ENCODE measurements around the gene OLFML2A.

Gene OLFML2A

DNA sequence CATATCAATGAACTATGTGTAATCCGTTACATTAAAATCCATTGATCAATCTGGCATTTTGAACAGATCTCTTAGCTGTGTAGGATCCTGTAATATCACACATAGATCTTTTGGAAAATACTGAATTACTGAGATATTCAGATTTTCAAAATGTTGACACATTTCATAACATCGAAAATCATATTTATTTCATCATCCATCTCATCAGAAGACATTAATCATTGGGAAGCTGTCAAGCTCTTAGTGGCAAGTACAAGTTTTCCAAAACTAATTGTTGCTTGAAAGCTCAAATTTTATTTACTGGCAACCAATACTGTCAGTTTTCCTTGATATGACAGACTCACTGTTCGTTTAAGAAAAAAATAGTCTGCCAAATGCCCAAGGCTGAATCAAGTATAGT lies 14.3 kb upstream of the OLFML2A start:
- H3K9ac ChIP-seq (ENCODE audit: low read length) = no peak overlapping the region
- no peak overlapping the region for H3K4me3 ChIP-seq (ENCODE audit: low read depth, low read length)
- no peak overlapping the region for H4K91ac ChIP-seq (ENCODE audit: low read depth, low read length)
- H3K4me1 ChIP-seq (ENCODE audit: control insufficient read depth in 1 of 2, insufficient read depth in 2 of 2, low read length in 2 of 2) = no peaks in the 10 kb centered on the region
- no peak overlapping the region for H4K8ac ChIP-seq (ENCODE audit: low read depth, low read length)
- H3K27ac ChIP-seq (ENCODE audit: low read depth, low read length) = no peak overlapping the region
- no peaks in the 10 kb centered on the region for H3K36me3 ChIP-seq (ENCODE audit: control insufficient read depth in 1 of 2, insufficient read depth in 2 of 2, low read length in 2 of 2)
- no peak overlapping the region for H3K18ac ChIP-seq (ENCODE audit: low read length)
- no peak overlapping the region for H2AFZ ChIP-seq (ENCODE audit: insufficient read depth, low read length, poor library complexity)
- no CpG with 5 or more reads among the region's 3 CpGs for WGBS (ENCODE audit: extremely low coverage, insufficient coverage, insufficient read length)
- no peak for DNase-seq
- H3K79me2 ChIP-seq (ENCODE audit: control insufficient read depth, insufficient read depth, low read length, poor library complexity) = no peaks in the 10 kb centered on the region
- H3K4ac ChIP-seq (ENCODE audit: low read depth, low read length) = no peak overlapping the region
- no peak overlapping the region for H3K4me2 ChIP-seq (ENCODE audit: low read length)
- no peak overlapping the region for H2AK5ac ChIP-seq (ENCODE audit: low read length)
- no peak overlapping the region for H2BK12ac ChIP-seq (ENCODE audit: low read length)
- H3K23ac ChIP-seq (ENCODE audit: low read length) = no peak overlapping the region
- H3K14ac ChIP-seq (ENCODE audit: low read length) = no peak overlapping the region
- H3K79me1 ChIP-seq (ENCODE audit: low read length) = no peaks in the 10 kb centered on the region
- no peak overlapping the region for H2BK120ac ChIP-seq (ENCODE audit: insufficient read depth, low read length, poor library complexity)
- no peak overlapping the region for H2BK5ac ChIP-seq (ENCODE audit: low read depth, low read length, poor library complexity)
- H3K27me3 ChIP-seq (ENCODE audit: insufficient read depth, low read length) = no peaks in the 10 kb centered on the region
- no peaks in the 10 kb centered on the region for H3K9me3 ChIP-seq (ENCODE audit: insufficient read depth, low read depth, low read length)
- H4K12ac ChIP-seq (ENCODE audit: low read depth, low read length) = no peak overlapping the region

DNA sequence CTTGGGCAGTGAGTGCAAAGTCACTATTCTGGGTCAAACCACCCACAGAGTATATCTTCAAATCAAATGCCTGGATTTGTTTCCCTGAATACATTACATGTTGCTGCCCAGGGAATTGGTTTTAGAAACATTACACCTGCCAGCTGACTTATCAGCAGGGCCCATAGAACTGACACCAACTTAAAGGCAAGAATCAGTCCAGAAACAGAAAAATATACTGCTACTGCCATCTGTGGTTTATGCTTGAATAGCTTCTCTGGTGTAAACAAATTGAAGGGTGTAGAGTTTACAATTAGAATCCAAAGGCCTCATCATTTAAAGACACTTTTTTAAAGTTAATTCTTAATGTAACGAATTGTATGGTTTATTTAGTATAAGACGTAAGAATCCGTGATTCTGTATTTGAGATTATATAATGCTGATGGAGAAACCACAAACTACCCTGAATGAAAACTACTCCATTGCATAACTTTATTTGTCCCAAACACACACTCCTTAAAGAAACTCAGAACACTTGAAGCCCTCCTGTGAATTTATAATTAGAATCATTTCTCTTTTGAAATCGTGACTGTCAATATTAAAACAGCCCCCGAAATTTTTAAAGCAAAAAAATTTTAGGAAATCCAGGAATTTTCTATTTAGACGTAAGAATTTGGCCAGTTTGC lies 12.0 kb upstream of the OLFML2A start:
- Histone ChIP-seq H2AK5ac (ENCODE audit: low read length) (no peak overlapping the region), H4K8ac (ENCODE audit: low read depth, low read length) (no peak overlapping the region), H4K91ac (ENCODE audit: low read depth, low read length) (no peak overlapping the region), H2BK120ac (ENCODE audit: insufficient read depth, low read length, poor library complexity) (no peak overlapping the region), H3K14ac (ENCODE audit: low read length) (no peak overlapping the region), H3K27ac (ENCODE audit: low read depth, low read length) (no peak overlapping the region), H3K4me3 (ENCODE audit: low read depth, low read length) (no peak overlapping the region), H3K27me3 (ENCODE audit: insufficient read depth, low read length) (peaks cover 8% of the 10 kb centered on the region), H3K18ac (ENCODE audit: low read length) (no peak overlapping the region), H2BK5ac (ENCODE audit: low read depth, low read length, poor library complexity) (no peak overlapping the region), H4K12ac (ENCODE audit: low read depth, low read length) (no peak overlapping the region), H3K4me1 (ENCODE audit: control insufficient read depth in 1 of 2, insufficient read depth in 2 of 2, low read length in 2 of 2) (peaks cover 0 to 3% of the 10 kb centered on the region in 2 experiments), H2AFZ (ENCODE audit: insufficient read depth, low read length, poor library complexity) (no peak overlapping the region), H3K9ac (ENCODE audit: low read length) (no peak overlapping the region), H3K79me2 (ENCODE audit: control insufficient read depth, insufficient read depth, low read length, poor library complexity) (no peaks in the 10 kb centered on the region), H3K4ac (ENCODE audit: low read depth, low read length) (no peak overlapping the region), H3K79me1 (ENCODE audit: low read length) (no peaks in the 10 kb centered on the region), H3K4me2 (ENCODE audit: low read length) (no peak overlapping the region), H2BK12ac (ENCODE audit: low read length) (no peak overlapping the region), H3K36me3 (ENCODE audit: control insufficient read depth in 1 of 2, insufficient read depth in 2 of 2, low read length in 2 of 2) (no peaks in the 10 kb centered on the region), H3K9me3 (ENCODE audit: insufficient read depth, low read depth, low read length) (no peaks in the 10 kb centered on the region), H3K23ac (ENCODE audit: low read length) (no peak overlapping the region)
- peak in 1 of 2 donors; percentile 43 for DNase-seq
- WGBS (ENCODE audit: extremely low coverage, insufficient coverage, insufficient read length) = no CpG with 5 or more reads among the region's 6 CpGs

DNA sequence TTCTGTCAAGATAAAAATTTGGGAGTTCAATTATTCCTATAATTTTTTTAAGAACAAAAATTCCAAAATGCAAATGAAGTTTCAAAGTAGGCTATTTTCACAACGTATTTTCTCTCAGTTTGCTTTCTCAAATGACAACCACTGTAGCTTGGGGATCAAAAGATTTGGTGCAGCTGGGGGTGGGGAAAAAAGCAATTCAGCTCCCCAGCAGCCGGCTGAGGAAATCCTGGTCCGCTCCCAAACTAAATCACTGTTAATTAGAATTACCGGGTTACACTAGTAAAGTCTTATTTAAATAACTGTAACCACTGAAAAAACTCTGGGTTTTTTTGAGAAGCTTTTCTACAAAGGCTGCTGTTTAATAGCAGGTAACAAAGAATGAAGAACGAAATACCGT lies 11.5 kb upstream of the OLFML2A start:
- H3K4ac ChIP-seq (ENCODE audit: low read depth, low read length) = no peak overlapping the region
- no peak overlapping the region for H2BK12ac ChIP-seq (ENCODE audit: low read length)
- no peak overlapping the region for H4K91ac ChIP-seq (ENCODE audit: low read depth, low read length)
- no peak overlapping the region for H3K4me3 ChIP-seq (ENCODE audit: low read depth, low read length)
- H4K8ac ChIP-seq (ENCODE audit: low read depth, low read length) = no peak overlapping the region
- H3K18ac ChIP-seq (ENCODE audit: low read length) = no peak overlapping the region
- WGBS (ENCODE audit: extremely low coverage, insufficient coverage, insufficient read length) = no CpG with 5 or more reads among the region's 6 CpGs
- no peak overlapping the region for H3K23ac ChIP-seq (ENCODE audit: low read length)
- H2BK120ac ChIP-seq (ENCODE audit: insufficient read depth, low read length, poor library complexity) = no peak overlapping the region
- no peak overlapping the region for H3K4me2 ChIP-seq (ENCODE audit: low read length)
- no peaks in the 10 kb centered on the region for H3K36me3 ChIP-seq (ENCODE audit: control insufficient read depth in 1 of 2, insufficient read depth in 2 of 2, low read length in 2 of 2)
- no peak overlapping the region for H2BK5ac ChIP-seq (ENCODE audit: low read depth, low read length, poor library complexity)
- no peak overlapping the region for H2AK5ac ChIP-seq (ENCODE audit: low read length)
- no peak for DNase-seq
- no peaks in the 10 kb centered on the region for H3K9me3 ChIP-seq (ENCODE audit: insufficient read depth, low read depth, low read length)
- H3K9ac ChIP-seq (ENCODE audit: low read length) = no peak overlapping the region
- no peaks in the 10 kb centered on the region for H3K79me1 ChIP-seq (ENCODE audit: low read length)
- no peak overlapping the region for H3K14ac ChIP-seq (ENCODE audit: low read length)
- peaks cover 9% of the 10 kb centered on the region for H3K27me3 ChIP-seq (ENCODE audit: insufficient read depth, low read length)
- no peak overlapping the region for H4K12ac ChIP-seq (ENCODE audit: low read depth, low read length)
- H3K79me2 ChIP-seq (ENCODE audit: control insufficient read depth, insufficient read depth, low read length, poor library complexity) = no peaks in the 10 kb centered on the region
- H2AFZ ChIP-seq (ENCODE audit: insufficient read depth, low read length, poor library complexity) = no peak overlapping the region
- peaks cover 0 to 3% of the 10 kb centered on the region in 2 experiments for H3K4me1 ChIP-seq (ENCODE audit: control insufficient read depth in 1 of 2, insufficient read depth in 2 of 2, low read length in 2 of 2)
- no peak overlapping the region for H3K27ac ChIP-seq (ENCODE audit: low read depth, low read length)

DNA sequence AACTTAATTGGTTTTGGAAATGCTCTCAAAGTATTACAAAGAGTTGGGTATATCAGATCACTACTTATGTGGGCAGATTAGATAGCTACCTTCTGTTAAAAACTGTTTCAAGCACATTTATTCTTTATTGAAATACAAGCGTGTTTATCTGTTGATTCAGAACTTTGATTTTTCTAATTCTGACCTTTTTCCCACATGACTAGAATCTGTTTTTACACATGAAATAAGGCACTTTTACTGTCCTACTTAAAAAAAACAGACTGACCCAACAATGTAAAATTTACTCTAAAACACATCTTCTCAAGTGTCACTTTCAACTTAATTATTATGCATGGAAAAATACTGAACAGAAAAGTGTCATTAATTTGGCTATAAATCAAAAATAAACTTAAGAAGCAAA lies 10.6 kb upstream of the OLFML2A start:
- no CpG with 5 or more reads among the region's 1 CpG for WGBS (ENCODE audit: extremely low coverage, insufficient coverage, insufficient read length)
- Histone ChIP-seq H3K4me3 (ENCODE audit: low read depth, low read length) (no peak overlapping the region), H3K18ac (ENCODE audit: low read length) (no peak overlapping the region), H2BK12ac (ENCODE audit: low read length) (no peak overlapping the region), H3K27me3 (ENCODE audit: insufficient read depth, low read length) (peaks cover 9% of the 10 kb centered on the region), H3K4me1 (ENCODE audit: control insufficient read depth in 1 of 2, insufficient read depth in 2 of 2, low read length in 2 of 2) (peaks cover 0 to 3% of the 10 kb centered on the region in 2 experiments), H4K8ac (ENCODE audit: low read depth, low read length) (no peak overlapping the region), H2AK5ac (ENCODE audit: low read length) (no peak overlapping the region), H3K27ac (ENCODE audit: low read depth, low read length) (no peak overlapping the region), H3K9me3 (ENCODE audit: insufficient read depth, low read depth, low read length) (no peaks in the 10 kb centered on the region), H3K14ac (ENCODE audit: low read length) (no peak overlapping the region), H2BK5ac (ENCODE audit: low read depth, low read length, poor library complexity) (no peak overlapping the region), H3K9ac (ENCODE audit: low read length) (no peak overlapping the region), H4K12ac (ENCODE audit: low read depth, low read length) (no peak overlapping the region), H4K91ac (ENCODE audit: low read depth, low read length) (no peak overlapping the region), H2BK120ac (ENCODE audit: insufficient read depth, low read length, poor library complexity) (no peak overlapping the region), H3K23ac (ENCODE audit: low read length) (no peak overlapping the region), H3K79me2 (ENCODE audit: control insufficient read depth, insufficient read depth, low read length, poor library complexity) (no peaks in the 10 kb centered on the region), H3K79me1 (ENCODE audit: low read length) (no peaks in the 10 kb centered on the region), H2AFZ (ENCODE audit: insufficient read depth, low read length, poor library complexity) (no peak overlapping the region), H3K4me2 (ENCODE audit: low read length) (no peak overlapping the region), H3K36me3 (ENCODE audit: control insufficient read depth in 1 of 2, insufficient read depth in 2 of 2, low read length in 2 of 2) (no peaks in the 10 kb centered on the region), H3K4ac (ENCODE audit: low read depth, low read length) (no peak overlapping the region)
- DNase-seq = no peak
